SK-N-MC (cell line): Measurements from ENCODE around the gene VWA5B2.
A peak's percentile ranks its signal among the peaks of the same experiment; 100 is the strongest.
"Not testable (repeated sequence)": the region's sequence is repeated elsewhere in the genome, so short reads cannot be mapped to it uniquely, and the experiment has no call there.

ENCODE experiments used
- DNase-seq: peaks from one replicate; pipeline ENCODE4 v3.0.0-alpha.2; 2011; ENCODE audit warnings: low read depth, low spot score
- H3K27ac ChIP-seq: fragments of 200-600 bp; sonication (generic); 2 replicates; pipeline ENCODE4 v1.5.1; 2016; ENCODE audit warnings: mixed run types
- H3K36me3 ChIP-seq: fragments of 200-600 bp; sonication (generic); 2 replicates; pipeline ENCODE4 v1.6.1; 2017; ENCODE audit warnings: antibody characterized with exemption, low read length, mixed read lengths; ENCODE audit not compliant: insufficient read depth
- H3K4me3 ChIP-seq: fragments of 200-600 bp; sonication (generic); 2 replicates; pipeline ENCODE4 v1.5.1; 2016
- H3K9ac ChIP-seq: fragments of 200-600 bp; sonication (generic); 2 replicates; pipeline ENCODE4 v1.8.0; 2017; ENCODE audit warnings: mixed run types, mixed read lengths; ENCODE audit not compliant: insufficient read length
- H3K9me3 ChIP-seq: fragments of 200-600 bp; sonication (generic); 2 replicates; pipeline ENCODE4 v1.6.1; 2017; ENCODE audit warnings: low read depth, mild to moderate bottlenecking, antibody characterized with exemption, low read length, moderate library complexity, mixed read lengths
- EZH2 ChIP-seq: fragments of 200-600 bp; sonication (generic); IDR thresholded peaks from one replicate; pipeline ENCODE4 v1.6.1; 2017; ENCODE audit warnings: antibody characterized with exemption
- FOXP2 ChIP-seq: optimal IDR thresholded peaks from 2 replicates; pipeline ENCODE3; 2011; ENCODE audit warnings: mild to moderate bottlenecking, moderate library complexity; ENCODE audit not compliant: insufficient read depth; ENCODE audit errors: extremely low read length, control extremely low read depth
- POLR2AphosphoS5 ChIP-seq: IDR thresholded peaks from 2 replicates; pipeline ENCODE4 v1.6.1; 2012; ENCODE audit warnings: mild to moderate bottlenecking, low read depth, low read length, borderline replicate concordance

VWA5B2 gene

DNA sequence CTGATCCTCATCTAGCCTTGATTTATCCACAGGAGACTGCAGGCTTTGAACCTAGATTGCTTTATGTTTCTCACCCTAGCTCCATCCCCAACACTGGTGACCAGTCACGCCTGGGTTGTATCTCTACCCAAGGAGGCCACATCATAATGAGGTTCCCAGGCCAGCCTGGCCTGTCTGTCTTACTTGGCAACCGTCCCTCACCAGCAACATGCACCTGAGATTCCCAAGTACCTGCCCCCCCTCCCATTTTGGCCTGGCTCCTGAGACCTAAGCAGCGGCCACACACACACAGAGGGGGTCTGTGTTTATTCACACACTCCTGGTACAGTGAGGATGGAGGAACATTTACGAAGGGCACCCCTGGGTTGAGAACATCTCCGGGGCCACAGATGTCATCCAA is 29.5 kb downstream of the VWA5B2 start:
- TF ChIP-seq FOXP2 (no peak), EZH2 (no peak), POLR2AphosphoS5 (0 out of 2 replicates have a peak, but pooled peaks have one; percentile 13)

GRCh38 chr3:184259396-184259877 is 30.1 kb downstream of the VWA5B2 start:
- no peak overlapping the region for H3K9ac ChIP-seq
- TF ChIP-seq EZH2, result no peak
- H3K9me3 ChIP-seq, result no peaks in the 10 kb centered on the region
- no peak overlapping the region for H3K4me3 ChIP-seq
- no peaks in the 10 kb centered on the region for H3K36me3 ChIP-seq
- H3K27ac ChIP-seq, result no peak overlapping the region
- DNase-seq, result no peak

More for the DNA sequence above, 29.5 kb downstream of the VWA5B2 start:
- H3K36me3 ChIP-seq, result no peaks in the 10 kb centered on the region
- no peaks in the 10 kb centered on the region for H3K9me3 ChIP-seq
- H3K27ac ChIP-seq, result no peak overlapping the region
- DNase-seq, result no peak
- no peak overlapping the region for H3K9ac ChIP-seq
- H3K4me3 ChIP-seq, result no peak overlapping the region

DNA sequence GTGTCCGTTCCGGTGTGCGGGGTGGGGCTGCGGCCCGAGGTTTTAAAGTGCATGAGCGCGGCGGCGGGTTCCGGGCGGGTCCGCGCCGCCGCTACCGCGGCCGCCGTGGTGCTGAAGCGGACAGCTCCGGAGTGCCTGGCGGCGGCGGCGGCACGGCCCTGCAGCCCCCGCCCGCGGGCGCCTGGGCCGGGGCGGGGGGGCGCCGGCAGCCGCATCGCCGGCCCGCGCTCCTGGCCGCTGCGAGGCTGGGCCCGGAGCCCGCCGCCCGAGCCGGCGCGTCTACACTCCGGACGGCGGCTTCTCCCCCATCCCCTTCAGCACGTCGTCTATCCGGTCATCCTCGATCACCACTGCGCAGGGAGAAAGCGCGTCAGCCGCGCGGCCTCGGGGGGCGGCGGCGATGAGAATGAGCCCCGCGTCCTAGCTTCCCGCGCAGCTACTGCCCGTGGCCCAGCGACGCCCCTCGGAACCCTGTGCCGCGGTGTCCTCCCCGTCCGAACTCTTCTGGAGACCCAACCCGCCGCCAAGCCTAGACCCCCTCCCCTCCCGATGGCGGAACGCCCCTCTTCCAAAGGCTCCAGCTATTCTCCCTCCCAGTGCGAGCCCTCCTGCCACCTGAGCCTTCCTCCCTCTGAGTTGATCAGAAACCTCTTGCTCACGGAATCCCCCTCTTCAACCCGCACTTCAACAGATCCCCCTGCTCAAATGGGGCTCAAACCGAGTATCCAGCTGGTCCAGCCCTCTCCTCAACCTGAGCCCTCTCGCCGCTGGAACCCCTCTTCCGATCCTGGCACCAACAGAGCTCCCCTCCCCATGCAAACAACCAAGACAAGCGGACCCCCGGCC is 30.7 kb downstream of the VWA5B2 start:
- Histone ChIP-seq H3K27ac (no peak overlapping the region), H3K9me3 (no peaks in the 10 kb centered on the region), H3K4me3 (peak overlapping the region; percentile 75), H3K36me3 (no peaks in the 10 kb centered on the region), H3K9ac (no peak overlapping the region)
- TF ChIP-seq FOXP2 (no peak), POLR2AphosphoS5 (no peak), EZH2 (no peak)
- DNase-seq, result no peak

DNA sequence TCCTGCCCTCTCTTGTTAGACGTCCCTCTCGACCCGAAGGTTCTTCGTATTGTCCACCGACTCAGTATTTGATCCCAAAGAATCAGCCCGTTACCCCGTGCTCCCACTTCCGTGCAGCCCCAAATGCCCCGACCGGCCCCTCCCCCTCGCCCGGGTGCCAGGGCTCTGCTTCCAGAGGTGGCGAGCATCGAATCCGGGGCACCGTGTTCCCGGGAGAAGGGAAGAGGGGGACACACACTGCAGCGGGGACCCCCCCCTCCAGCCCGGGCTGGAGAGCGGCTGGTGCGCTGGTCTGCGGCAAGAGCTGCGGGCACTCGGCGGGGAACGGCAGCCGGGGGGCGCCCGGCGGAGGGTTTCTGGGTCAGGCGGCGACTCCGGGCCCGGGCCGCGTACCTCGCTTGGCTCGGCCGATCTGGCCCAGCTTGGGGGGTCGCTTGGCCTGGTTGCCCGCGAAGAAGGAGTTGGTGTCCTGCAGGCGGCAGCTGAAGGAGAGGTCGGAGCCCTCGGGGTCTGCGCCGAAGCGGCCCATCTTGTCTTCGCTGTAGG is 31.4 kb downstream of the VWA5B2 start:
- DNase-seq, result no peak
- peak; percentile 87 for TF ChIP-seq EZH2
- no peak for TF ChIP-seq POLR2AphosphoS5
- peak overlapping the region; percentile 75 for H3K4me3 ChIP-seq
- H3K9ac ChIP-seq, result no peak overlapping the region
- no peaks in the 10 kb centered on the region for H3K36me3 ChIP-seq
- H3K27ac ChIP-seq, result no peak overlapping the region
- H3K9me3 ChIP-seq, result no peaks in the 10 kb centered on the region

GRCh38 chr3:184261270-184261853 is 32.0 kb downstream of the VWA5B2 start, which contains the start of gene CAMK2N2:
CAMK2N2 (minus strand) TSS chr3:184261553; CDS start chr3:184261285, 268 bp downstream.
- Histone ChIP-seq H3K4me3 (peak within 1 kb of the TSS; percentile 78), H3K9me3 (no peaks in the 10 kb centered on the region), H3K9ac (no peak within 1 kb of the TSS), H3K36me3 (no peaks in the 10 kb centered on the region), H3K27ac (no peak within 1 kb of the TSS)
- TF ChIP-seq FOXP2, result no peak
- no peak for TF ChIP-seq POLR2AphosphoS5
- TF ChIP-seq EZH2, result no peak
- DNase-seq, result no peak

- no peaks in the 10 kb centered on the region for H3K9me3 ChIP-seq
- H3K4me3 ChIP-seq, result peak overlapping the region; percentile 78
- no peaks in the 10 kb centered on the region for H3K36me3 ChIP-seq
- TF ChIP-seq FOXP2, result peak; percentile 16
- no peak for TF ChIP-seq POLR2AphosphoS5
- peak; percentile 55 for TF ChIP-seq EZH2
- H3K27ac ChIP-seq, result no peak overlapping the region
- DNase-seq, result no peak
- H3K9ac ChIP-seq, result no peak overlapping the region
These were observed 32.7 kb downstream of the VWA5B2 start for GRCh38 chr3:184261854-184262763.

GRCh38 chr3:184262764-184263179 is 33.4 kb downstream of the VWA5B2 start:
- Histone ChIP-seq H3K27ac (no peak overlapping the region), H3K9me3 (no peaks in the 10 kb centered on the region), H3K4me3 (peak overlapping the region; percentile 78; the same call in 1 of the 2 replicates), H3K9ac (no peak overlapping the region), H3K36me3 (no peaks in the 10 kb centered on the region)
- DNase-seq, result no peak
- no peak for TF ChIP-seq EZH2
- no peak for TF ChIP-seq FOXP2
- TF ChIP-seq POLR2AphosphoS5, result no peak

DNA sequence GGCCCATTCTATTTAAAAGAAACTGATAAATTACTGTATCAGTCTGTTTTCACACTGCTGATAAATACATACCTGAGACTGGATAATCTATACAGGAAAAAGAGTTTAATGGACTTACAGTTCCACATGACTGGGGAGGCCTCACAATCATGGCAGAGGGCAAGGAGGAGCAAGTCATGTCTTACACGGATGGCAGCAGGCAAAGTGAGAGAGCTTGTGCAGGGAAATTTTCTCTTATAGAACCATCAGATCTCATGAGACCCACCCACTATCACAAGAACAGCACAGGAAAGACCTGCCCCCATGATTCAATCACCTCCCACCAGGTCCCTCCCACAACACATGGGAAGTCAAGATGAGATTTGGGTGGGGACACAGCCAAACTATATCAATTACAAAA is 37.9 kb downstream of the VWA5B2 start:
- H3K27ac ChIP-seq, H3K9me3 ChIP-seq, DNase-seq, H3K9ac ChIP-seq, H3K4me3 ChIP-seq, H3K36me3 ChIP-seq: not testable (repeated sequence)
